Stimulated activated CD8-positive, alpha-beta memory T cell treated with anti-CD3 and anti-CD28 coated beads, Interleukin-4, amount 100 ng/mL, for 48 hours (primary cell): ENCODE data around the gene MAPRE2.

ENCODE experiments used
- DNase-seq: peaks from one replicate; pipeline ENCODE4 v3.0.0-alpha.2; 2020

MAPRE2 gene

GRCh38 chr18:35038881-35039491, 2.2 kb upstream of the MAPRE2 start:
- no peak for DNase-seq

- DNase-seq, result no peak
Measured at GRCh38 chr18:35040638-35040987, 600 bp upstream of the MAPRE2 start.

GRCh38 chr18:35041815-35042387, 688 bp downstream of the MAPRE2 start:
- no peak for DNase-seq

- no peak for DNase-seq
Measured at GRCh38 chr18:35042389-35043071, 1.3 kb downstream of the MAPRE2 start.

GRCh38 chr18:35043207-35043606, 2.0 kb downstream of the MAPRE2 start:
- DNase-seq, result no peak

- no peak for DNase-seq
Measured at GRCh38 chr18:35045121-35045520, 3.9 kb downstream of the MAPRE2 start.

GRCh38 chr18:35045806-35046205, 4.6 kb downstream of the MAPRE2 start:
- DNase-seq, result no peak

GRCh38 chr18:35047697-35048292, 6.6 kb downstream of the MAPRE2 start:
- no peak for DNase-seq

- no peak for DNase-seq
Measured at GRCh38 chr18:35049111-35050027, 8.2 kb downstream of the MAPRE2 start.

- no peak for DNase-seq
Measured at GRCh38 chr18:35050028-35050546, 8.9 kb downstream of the MAPRE2 start.

GRCh38 chr18:35050705-35051195, 9.5 kb downstream of the MAPRE2 start:
- no peak for DNase-seq

GRCh38 chr18:35051641-35052377, 10.6 kb downstream of the MAPRE2 start:
- DNase-seq, result no peak

- DNase-seq, result no peak
Measured at GRCh38 chr18:35054401-35054800, 13.2 kb downstream of the MAPRE2 start.

- DNase-seq, result no peak
Measured at GRCh38 chr18:35055105-35055504, 13.9 kb downstream of the MAPRE2 start.

- no peak for DNase-seq
Measured at GRCh38 chr18:35055726-35056125, 14.5 kb downstream of the MAPRE2 start.

GRCh38 chr18:35059280-35059927, 18.2 kb downstream of the MAPRE2 start:
- no peak for DNase-seq

GRCh38 chr18:35060122-35060815, 19.1 kb downstream of the MAPRE2 start:
- DNase-seq, result no peak

GRCh38 chr18:35061336-35061735, 20.1 kb downstream of the MAPRE2 start:
- DNase-seq, result no peak

- no peak for DNase-seq
Measured at GRCh38 chr18:35061804-35062203, 20.6 kb downstream of the MAPRE2 start.

GRCh38 chr18:35062408-35062807, 21.2 kb downstream of the MAPRE2 start:
- no peak for DNase-seq
